Activated B cell treated with CpG ODN at 0.5 μM for 24 hours (primary cell): Measurements from ENCODE around the gene USH2A. TPM values are rescaled to one million over a fixed set of nuclear protein-coding genes. Genes with fewer than 3 reads are reported as not detected.

Source experiments
- ATAC-seq: fragments of 200-7000 bp; cut with Tn5 transposase; one replicate; pipeline ENCODE4 v1.10.0; 2021; ENCODE audit warnings: low read depth, mild to moderate bottlenecking, moderate library complexity
- CTCF ChIA-PET: fragments of 350-600 bp; sonication (Branson Sonifier 250); formaldehyde crosslinking; loops from one replicate; lab custom pipeline; 2021; ENCODE audit warnings: antibody characterized with exemption; lab: Charles Lee
- POLR2A ChIA-PET: fragments of 350-600 bp; sonication (Branson Sonifier 250); formaldehyde crosslinking; loops from one replicate; lab custom pipeline; 2021; ENCODE audit warnings: antibody characterized with exemption; lab: Charles Lee
- DNase-seq: peaks from one replicate; pipeline ENCODE4 v3.0.0; 2022
- H3K27ac Mint-ChIP-seq: one replicate; pipeline ENCODE4 v1.8.0; 2020; ENCODE audit warnings: mixed read lengths
- H3K27me3 Mint-ChIP-seq: one replicate; pipeline ENCODE4 v1.8.0; 2021; ENCODE audit warnings: mixed read lengths
- H3K36me3 Mint-ChIP-seq: one replicate; pipeline ENCODE4 v1.8.0; 2021; ENCODE audit warnings: low read depth, mixed read lengths
- H3K4me1 Mint-ChIP-seq: one replicate; pipeline ENCODE4 v1.8.0; 2021; ENCODE audit warnings: mixed read lengths
- H3K4me3 Mint-ChIP-seq: one replicate; pipeline ENCODE4 v1.8.0; 2020; ENCODE audit warnings: mild to moderate bottlenecking, mixed read lengths
- H3K9me3 Mint-ChIP-seq: one replicate; pipeline ENCODE4 v1.8.0; 2020; ENCODE audit warnings: mixed read lengths
- CTCF ChIP-seq: fragments of 200-600 bp; IDR thresholded peaks from one replicate; pipeline ENCODE4 v1.8.0; 2022; ENCODE audit warnings: antibody characterized with exemption, mild to moderate bottlenecking
- intact Hi-C: fragments of 100-400 bp; cut with micrococcal nuclease; formaldehyde crosslinking; loops from one replicate; pipeline ENCODE4 v1.15.1; 2024
- total RNA-seq: library from RNA; stranded (reverse); gene quantifications from 2 replicates; pipeline ENCODE4 v1.2.3, GENCODE V29; 2022

Gene USH2A
- total RNA-seq, 1 donor from 2014 or later: not detected

GRCh38 chr1:215819114-215819513 is 604.1 kb downstream of the USH2A start:
- Mint-ChIP-seq H3K27ac (no peak overlapping the region), H3K27me3 (no peaks in the 10 kb centered on the region), H3K4me3 (no peak overlapping the region), H3K9me3 (peaks cover 4% of the 10 kb centered on the region), H3K4me1 (no peaks in the 10 kb centered on the region), H3K36me3 (no peaks in the 10 kb centered on the region)
- ChIA-PET CTCF (no interaction called here), POLR2A (no interaction called here)
- no peak for ATAC-seq
- intact Hi-C loops: no loop called here
- no peak for TF ChIP-seq CTCF
- DNase-seq: no peak

DNA sequence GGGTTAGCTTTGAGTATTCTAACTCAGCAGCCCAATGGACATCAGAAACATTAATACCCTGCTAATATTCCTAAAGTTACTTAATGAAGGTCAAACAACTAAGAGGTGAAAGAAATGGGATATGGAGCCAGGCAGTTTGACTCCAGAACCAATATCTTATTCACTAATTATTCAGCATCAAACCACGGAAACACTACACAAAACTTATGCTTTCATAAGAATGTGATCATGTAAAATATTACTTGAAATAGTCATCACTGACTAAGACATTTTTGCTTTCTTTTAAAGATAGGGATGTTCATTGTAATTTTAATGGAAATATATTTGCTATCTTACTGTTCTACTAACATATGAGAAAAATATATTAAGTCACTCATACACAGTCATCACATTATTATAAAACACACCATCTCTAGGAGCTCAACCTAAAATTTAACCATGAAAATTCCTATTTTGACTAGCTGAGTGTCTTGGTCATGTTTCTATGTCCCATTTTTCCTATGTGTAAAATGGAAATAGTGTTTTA is 615.3 kb downstream of the USH2A start:
- no peak for TF ChIP-seq CTCF
- ChIA-PET POLR2A (no interaction called here), CTCF (no interaction called here)
- Mint-ChIP-seq H3K27me3 (no peaks in the 10 kb centered on the region), H3K27ac (no peak overlapping the region), H3K4me1 (no peaks in the 10 kb centered on the region), H3K4me3 (no peak overlapping the region), H3K9me3 (peaks cover 23% of the 10 kb centered on the region), H3K36me3 (no peaks in the 10 kb centered on the region)
- no peak for ATAC-seq
- no peak for DNase-seq
- intact Hi-C loops: no loop called here

GRCh38 chr1:215807218-215807617 is 616.0 kb downstream of the USH2A start:
- DNase-seq (no peak), ATAC-seq (no peak)
- H3K36me3 Mint-ChIP-seq: no peaks in the 10 kb centered on the region
- intact Hi-C loops: no loop called here
- CTCF ChIA-PET: no interaction called here
- POLR2A ChIA-PET: no interaction called here
- H3K4me1 Mint-ChIP-seq: no peaks in the 10 kb centered on the region
- H3K27me3 Mint-ChIP-seq: no peaks in the 10 kb centered on the region
- H3K9me3 Mint-ChIP-seq: peaks cover 20% of the 10 kb centered on the region
- H3K4me3 Mint-ChIP-seq: no peak overlapping the region
- TF ChIP-seq CTCF: no peak
- no peak overlapping the region for H3K27ac Mint-ChIP-seq

DNA sequence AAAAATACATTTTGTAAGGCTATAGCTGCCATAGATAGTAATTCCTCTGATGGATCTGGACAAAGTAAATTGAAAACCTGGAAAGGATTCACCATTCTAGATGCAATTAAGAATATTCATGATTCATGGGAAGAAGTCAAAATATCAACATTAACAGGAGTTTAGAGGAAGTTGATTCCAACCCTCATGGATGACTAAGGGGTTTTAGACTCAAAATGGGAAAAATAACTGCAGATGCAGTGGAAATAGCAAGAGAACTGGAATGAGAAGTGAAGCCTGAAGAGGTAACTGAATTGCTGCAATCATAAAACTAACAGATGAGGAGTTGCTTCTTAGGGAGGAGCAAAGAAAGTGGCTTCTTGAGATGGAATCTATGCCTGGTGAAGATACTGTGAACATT is 625.4 kb downstream of the USH2A start:
- TF ChIP-seq CTCF: no peak
- Mint-ChIP-seq H3K36me3 (no peaks in the 10 kb centered on the region), H3K9me3 (no peaks in the 10 kb centered on the region)

GRCh38 chr1:215794156-215794555 is 629.1 kb downstream of the USH2A start:
- CTCF ChIA-PET: no interaction called here
- no peak for TF ChIP-seq CTCF
- no peak for ATAC-seq

More for the DNA sequence above, 625.4 kb downstream of the USH2A start:
- DNase-seq (no peak), ATAC-seq (no peak)
- no peak overlapping the region for H3K4me3 Mint-ChIP-seq
- POLR2A ChIA-PET: no interaction called here
- no peaks in the 10 kb centered on the region for H3K4me1 Mint-ChIP-seq
- intact Hi-C loops: no loop called here
- H3K27me3 Mint-ChIP-seq: no peaks in the 10 kb centered on the region
- H3K27ac Mint-ChIP-seq: no peak overlapping the region
- CTCF ChIA-PET: no interaction called here

More at GRCh38 chr1:215794156-215794555, 629.1 kb downstream of the USH2A start:
- H3K27ac Mint-ChIP-seq: no peak overlapping the region
- H3K27me3 Mint-ChIP-seq: no peaks in the 10 kb centered on the region
- no peaks in the 10 kb centered on the region for H3K4me1 Mint-ChIP-seq
- DNase-seq: no peak
- intact Hi-C loops: no loop called here
- H3K36me3 Mint-ChIP-seq: no peaks in the 10 kb centered on the region
- POLR2A ChIA-PET: no interaction called here
- H3K4me3 Mint-ChIP-seq: no peak overlapping the region
- no peaks in the 10 kb centered on the region for H3K9me3 Mint-ChIP-seq
